ENCODE data around the gene SFRP5.

SFRP5 gene

GRCh38 chr10:97763947-97764346 lies 7.9 kb downstream of the SFRP5 start:
- DNase-seq = no peak

- no peak for DNase-seq
Measured at GRCh38 chr10:97763411-97763810, 8.4 kb downstream of the SFRP5 start.

GRCh38 chr10:97762816-97763215 lies 9.0 kb downstream of the SFRP5 start:
- no peak for DNase-seq

GRCh38 chr10:97762056-97762455 lies 9.7 kb downstream of the SFRP5 start:
- no peak for DNase-seq

GRCh38 chr10:97761331-97761865 lies 10.4 kb downstream of the SFRP5 start:
- DNase-seq = no peak

- no peak for DNase-seq
Measured at GRCh38 chr10:97760461-97761257, 11.1 kb downstream of the SFRP5 start.

- no peak for DNase-seq
Measured at GRCh38 chr10:97759946-97760345, 11.9 kb downstream of the SFRP5 start.

- DNase-seq = peak; percentile 5
Measured at GRCh38 chr10:97759158-97759887, 12.5 kb downstream of the SFRP5 start.

- no peak for DNase-seq
Measured at GRCh38 chr10:97757471-97757870, 14.3 kb downstream of the SFRP5 start.

GRCh38 chr10:97755718-97756117 lies 16.1 kb downstream of the SFRP5 start:
- no peak for DNase-seq

GRCh38 chr10:97754726-97755125 lies 17.1 kb downstream of the SFRP5 start:
- no peak for DNase-seq

GRCh38 chr10:97752956-97753355 lies 18.8 kb downstream of the SFRP5 start:
- DNase-seq = no peak

- no peak for DNase-seq
Measured at GRCh38 chr10:97748116-97748515, 23.7 kb downstream of the SFRP5 start.

GRCh38 chr10:97747573-97747972 lies 24.2 kb downstream of the SFRP5 start:
- DNase-seq = no peak

- no peak for DNase-seq
Measured at GRCh38 chr10:97744405-97745035, 27.3 kb downstream of the SFRP5 start.

GRCh38 chr10:97743169-97743943 lies 28.4 kb downstream of the SFRP5 start:
- no peak for DNase-seq

GRCh38 chr10:97740613-97741012 lies 31.2 kb downstream of the SFRP5 start:
- no peak for DNase-seq

GRCh38 chr10:97738616-97739015 lies 33.2 kb downstream of the SFRP5 start:
- no peak for DNase-seq

- DNase-seq = no peak
Measured at GRCh38 chr10:97737770-97738265, 34.0 kb downstream of the SFRP5 start.

- peak; percentile 66 for DNase-seq
Measured at GRCh38 chr10:97736902-97737769, 34.7 kb downstream of the SFRP5 start, which contains the start of gene ZFYVE27. Gene ZFYVE27, plus strand, starts transcription at chr10:97737128. Its CDS starts 1,350 bp downstream, at chr10:97738478.

GRCh38 chr10:97736403-97736901 lies 35.3 kb downstream of the SFRP5 start:
- DNase-seq = no peak
